HG03575 (cell line): ENCODE measurements around the gene SYNE1.

Experiments
- ATAC-seq: cut with Tn5 transposase; IDR thresholded peaks from one replicate; pipeline ENCODE4 v1.9.1; 2021; ENCODE audit not compliant: unreplicated experiment, insufficient number of reproducible peaks, low FRiP score; ENCODE audit errors: extremely low read depth

Gene SYNE1

GRCh38 chr6:152117156-152118133 is 519.7 kb downstream of the SYNE1 start:
- ATAC-seq: peak; percentile 74

DNA sequence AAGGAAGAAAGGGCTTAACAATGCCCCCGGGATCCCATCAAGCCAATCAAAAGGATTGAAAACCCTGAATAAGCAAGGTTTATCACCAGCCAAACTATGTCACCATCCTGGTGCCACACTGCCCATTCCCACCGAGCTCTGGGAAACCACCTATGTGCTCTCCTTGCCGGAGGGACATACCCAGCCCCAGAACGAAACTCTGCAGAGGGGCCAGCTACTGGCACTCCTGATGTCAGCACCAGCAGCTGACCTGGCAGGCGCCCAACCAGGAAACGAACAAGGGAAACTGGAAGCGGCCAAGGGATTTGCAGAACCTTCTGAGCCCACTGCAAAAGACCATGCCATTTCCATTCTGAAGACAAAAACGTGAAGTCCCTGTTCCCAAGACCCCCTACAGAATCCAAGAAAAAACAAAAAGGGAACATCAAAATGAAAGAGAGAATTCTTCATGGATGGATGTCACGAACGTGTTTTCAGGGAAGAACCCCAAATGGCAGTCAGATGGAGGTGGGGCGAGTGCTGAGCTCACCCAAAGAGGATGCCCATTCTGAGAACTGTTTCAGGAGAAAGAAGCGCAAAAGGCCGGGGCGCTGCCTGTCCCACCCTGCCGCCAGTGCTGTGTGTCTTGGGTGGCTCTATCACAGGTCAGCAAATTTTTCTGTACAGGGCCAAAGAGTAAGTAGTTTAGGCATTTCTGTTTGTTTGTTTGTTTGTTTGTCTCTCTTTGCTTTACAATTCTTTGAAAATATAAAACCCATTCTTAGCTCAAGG is 524.5 kb downstream of the SYNE1 start:
- no peak for ATAC-seq

GRCh38 chr6:152110886-152111820 is 526.0 kb downstream of the SYNE1 start:
- no peak for ATAC-seq

- no peak for ATAC-seq
These were observed 529.2 kb downstream of the SYNE1 start for GRCh38 chr6:152107973-152108372.

GRCh38 chr6:152100183-152100618 is 537.0 kb downstream of the SYNE1 start:
- ATAC-seq: no peak

- no peak for ATAC-seq
These were observed 537.5 kb downstream of the SYNE1 start for GRCh38 chr6:152099446-152100182.

- ATAC-seq: no peak
These were observed 538.5 kb downstream of the SYNE1 start for GRCh38 chr6:152098683-152099082.

GRCh38 chr6:152096863-152097496 is 540.2 kb downstream of the SYNE1 start:
- ATAC-seq: no peak

GRCh38 chr6:152094992-152095592 is 542.1 kb downstream of the SYNE1 start:
- no peak for ATAC-seq

DNA sequence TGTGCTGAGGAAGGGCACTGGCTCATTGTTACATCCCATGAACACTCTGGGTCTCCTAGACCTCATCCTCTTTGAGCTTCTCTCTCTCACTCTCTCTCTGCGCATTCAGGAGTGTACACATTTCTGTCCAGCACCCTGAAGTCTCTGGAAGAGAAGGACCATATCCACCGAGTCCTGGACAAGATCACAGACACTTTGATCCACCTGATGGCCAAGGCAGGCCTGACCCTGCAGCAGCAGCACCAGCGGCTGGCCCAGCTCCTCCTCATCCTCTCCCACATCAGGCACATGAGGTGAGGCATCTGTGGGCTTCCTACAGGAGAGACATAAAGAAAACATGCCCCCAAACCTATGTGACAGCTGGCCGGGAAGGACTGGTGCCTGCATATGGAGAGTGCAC is 542.9 kb downstream of the SYNE1 start:
- no peak for ATAC-seq

- no peak for ATAC-seq
These were observed 543.5 kb downstream of the SYNE1 start for GRCh38 chr6:152093711-152094110.

DNA sequence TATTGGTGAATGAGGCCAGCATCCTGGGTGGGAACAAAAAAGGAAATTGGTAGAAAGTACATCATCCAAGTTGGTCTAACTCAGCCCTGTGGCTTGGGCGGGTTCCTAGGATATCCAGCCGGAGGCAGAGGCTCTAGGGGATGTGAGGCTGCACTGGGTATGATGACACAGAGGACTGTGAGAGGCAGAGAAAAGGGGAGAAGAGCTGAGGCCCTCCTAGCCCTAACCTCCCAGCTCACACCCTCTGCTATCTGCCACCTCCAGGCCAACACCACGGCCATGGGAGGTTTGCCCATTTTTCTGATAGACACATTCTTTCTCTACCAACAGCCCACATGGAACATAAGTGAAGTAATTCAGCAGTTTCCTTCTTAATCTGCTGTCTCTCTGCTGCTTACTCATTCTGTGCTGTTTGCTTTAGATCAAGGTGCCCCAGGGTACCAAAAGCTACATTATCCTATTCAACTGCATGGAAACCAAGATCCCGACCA is 545.3 kb downstream of the SYNE1 start:
- ATAC-seq: no peak

GRCh38 chr6:152091201-152091600 is 546.0 kb downstream of the SYNE1 start:
- ATAC-seq: no peak

- no peak for ATAC-seq
These were observed 547.2 kb downstream of the SYNE1 start for GRCh38 chr6:152089992-152090391.

DNA sequence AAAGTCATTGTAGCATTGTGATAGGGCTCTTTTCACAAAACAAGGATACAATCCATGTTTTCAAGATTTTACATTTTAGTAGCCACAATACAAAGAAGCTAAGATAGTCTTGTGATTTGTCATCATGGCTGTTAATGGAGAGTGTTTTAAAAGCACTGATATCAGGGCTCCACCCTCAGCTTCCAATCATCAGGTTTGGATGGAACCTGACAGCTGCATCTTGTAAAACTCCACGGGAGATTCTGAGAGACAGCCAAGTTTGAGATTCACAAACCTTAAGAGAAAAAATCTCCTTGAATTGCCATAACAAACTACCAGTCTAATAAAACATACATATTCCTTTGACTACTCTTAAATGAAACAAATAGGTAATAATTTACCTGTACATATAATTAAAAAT is 549.5 kb downstream of the SYNE1 start:
- ATAC-seq: no peak

DNA sequence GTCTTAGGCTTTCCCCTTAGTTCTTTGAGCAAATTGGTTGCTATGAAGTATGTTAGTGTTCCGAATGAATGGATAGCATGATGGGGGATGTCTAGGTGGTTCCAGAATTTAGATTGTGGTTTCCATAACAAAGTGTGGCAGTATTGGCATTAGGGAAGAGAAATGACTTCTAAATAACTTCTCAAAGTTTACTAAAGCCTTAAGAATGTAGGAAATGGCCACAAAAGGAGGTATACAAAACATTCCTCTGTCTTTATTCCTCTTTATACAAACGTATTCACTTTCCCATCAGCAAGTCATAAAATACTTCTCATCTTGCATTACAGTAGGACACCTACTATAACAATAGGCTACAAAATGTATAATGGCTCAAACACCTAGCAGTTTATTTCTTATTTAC is 550.1 kb downstream of the SYNE1 start:
- no peak for ATAC-seq

DNA sequence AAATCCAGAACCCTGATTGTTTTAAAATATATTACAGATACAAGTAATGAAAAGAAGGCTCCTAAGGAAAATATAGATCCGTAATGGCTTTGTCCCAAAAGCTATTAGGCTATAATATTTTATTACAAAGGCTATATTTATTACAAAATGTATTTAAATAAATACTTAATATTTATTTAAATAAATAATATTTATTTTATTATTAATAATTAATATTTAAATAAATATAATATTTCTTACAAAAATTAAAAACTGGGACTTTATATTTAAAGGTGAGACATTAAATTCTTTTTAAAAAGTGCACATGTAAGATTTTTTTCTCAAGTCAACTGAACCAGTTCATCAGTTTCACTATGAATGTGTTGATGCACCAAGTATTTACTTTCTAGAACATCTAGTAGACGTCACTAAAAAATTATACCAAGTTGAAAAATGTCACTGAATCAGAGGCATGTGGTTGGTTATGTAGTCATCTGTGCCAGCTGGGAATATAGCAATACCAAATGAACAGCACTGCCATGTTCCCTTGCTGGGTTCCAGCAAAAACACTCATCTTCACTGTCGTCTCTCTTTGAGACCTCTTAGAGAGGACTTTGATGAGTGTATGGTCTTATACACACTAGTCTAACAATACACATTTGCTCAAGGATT is 550.8 kb downstream of the SYNE1 start:
- no peak for ATAC-seq
